H1 (cell line): ENCODE results near the gene KCNMA1. TPM values are rescaled to one million over a fixed set of nuclear protein-coding genes. Genes with fewer than 3 reads are reported as not detected.

Experiments used
- CTCF ChIA-PET: fragments of 300-600 bp; sonication (Branson Sonifier 250); formaldehyde crosslinking; loops from one replicate; lab custom pipeline; 2021; ENCODE audit not compliant: partially characterized antibody; lab: Charles Lee
- POLR2A ChIA-PET: fragments of 300-600 bp; sonication (Branson Sonifier 250); formaldehyde crosslinking; loops from one replicate; lab custom pipeline; 2021; ENCODE audit warnings: inconsistent platforms; ENCODE audit not compliant: partially characterized antibody; lab: Charles Lee
- DNase-seq, 2 experiments: peaks; one replicate each; pipeline versions ENCODE4 v3.0.0 to v3.0.0-alpha.2; 2010 to 2022; ENCODE audit warnings: low spot score in 2 of 2, low read depth in 1 of 2, mixed read lengths in 1 of 2
- FAIRE-seq: peaks from 2 replicates; lab custom pipeline; 2011; peaks lifted over from hg19 to GRCh38; lab: Jason Lieb, UNC
- H2AFZ ChIP-seq: 2 replicates; pipeline ENCODE4 v1.8.1; 2012; ENCODE audit warnings: low read length, inconsistent platforms
- H2AK5ac ChIP-seq: 2 replicates; pipeline ENCODE4 v1.6.1; 2013; ENCODE audit warnings: low read depth, low read length
- H2BK120ac ChIP-seq: replicated peaks from 2 replicates; pipeline ENCODE3; 2013; ENCODE audit warnings: low read depth, low read length, inconsistent platforms
- H2BK12ac ChIP-seq: 2 replicates; pipeline ENCODE4 v1.6.1; 2013; ENCODE audit warnings: low read depth, low read length
- H2BK15ac ChIP-seq: 2 replicates; pipeline ENCODE4 v1.6.1; 2013; ENCODE audit warnings: low read length
- H2BK20ac ChIP-seq: 2 replicates; pipeline ENCODE4 v1.6.1; 2013; ENCODE audit warnings: low read length
- H2BK5ac ChIP-seq: 2 replicates; pipeline ENCODE4 v1.6.1; 2013; ENCODE audit warnings: low read depth, low read length
- H3K14ac ChIP-seq: 2 replicates; pipeline ENCODE4 v1.6.1; 2013; ENCODE audit warnings: inconsistent platforms; ENCODE audit not compliant: insufficient read length
- H3K18ac ChIP-seq: 2 replicates; pipeline ENCODE4 v1.6.1; 2013; ENCODE audit warnings: low read length; ENCODE audit errors: extremely low read depth
- H3K23ac ChIP-seq: 2 replicates; pipeline ENCODE4 v1.6.1; 2013; ENCODE audit warnings: inconsistent platforms; ENCODE audit not compliant: insufficient read length
- H3K23me2 ChIP-seq: 2 replicates; pipeline ENCODE4 v1.6.1; 2013; ENCODE audit warnings: low read depth, low read length
- H3K27ac ChIP-seq: 2 replicates; pipeline ENCODE4 v1.6.1; 2011; ENCODE audit warnings: low read depth, low read length, inconsistent platforms
- H3K27me3 ChIP-seq, 4 experiments: replicated peaks in 1 of 4; 1 replicate in 1 of 4; 2 replicates in 3 of 4; pipeline versions ENCODE4 v1.6.1 to v1.8.1; 2011 to 2013; ENCODE audit warnings: low read length in 3 of 4, mild to moderate bottlenecking in 3 of 4, inconsistent platforms in 2 of 4, mixed read lengths in 2 of 4, moderate library complexity in 1 of 4; ENCODE audit not compliant: control insufficient read depth in 3 of 4, insufficient read depth in 3 of 4; ENCODE audit errors: extremely low read depth in 1 of 4
- H3K36me3 ChIP-seq, 4 experiments: 2 replicates each; pipeline versions ENCODE4 v1.6.1 to v1.8.1; 2011 to 2013; ENCODE audit warnings: mild to moderate bottlenecking in 4 of 4, low read length in 3 of 4, moderate library complexity in 2 of 4, control low read depth in 1 of 4, inconsistent platforms in 1 of 4; ENCODE audit not compliant: insufficient read depth in 4 of 4, control insufficient read depth in 2 of 4
- H3K4ac ChIP-seq: replicated peaks from 2 replicates; pipeline ENCODE3; 2013; ENCODE audit warnings: low read length, low read depth, mixed read lengths, inconsistent platforms; ENCODE audit not compliant: insufficient read length
- H3K4me1 ChIP-seq, 4 experiments: replicated peaks in 1 of 4; 1 replicate in 1 of 4; 2 replicates in 3 of 4; pipeline versions ENCODE4 v1.6.1 to v1.8.1; 2011 to 2013; ENCODE audit warnings: low read length in 3 of 4, inconsistent platforms in 2 of 4, mixed read lengths in 1 of 4; ENCODE audit not compliant: insufficient read depth in 4 of 4, control insufficient read depth in 3 of 4
- H3K4me2 ChIP-seq, 2 experiments: 2 replicates each; pipeline versions ENCODE4 v1.6.1 to v1.8.1; 2011 to 2013; ENCODE audit warnings: low read depth in 2 of 2, low read length in 2 of 2, control low read depth in 1 of 2, inconsistent platforms in 1 of 2, mild to moderate bottlenecking in 1 of 2; ENCODE audit not compliant: insufficient read depth in 1 of 2
- H3K4me3 ChIP-seq, 4 experiments: fragments of 200-600, 300-600 bp in 1 of 4; sonication (generic), shearing (Covaris generic), sonication (Bioruptor Twin) in 1 of 4; 2 replicates each; pipeline versions ENCODE4 v1.5.1 to v1.8.1; 2011 to 2016; ENCODE audit warnings: low read length in 4 of 4, low read depth in 3 of 4, control low read depth in 2 of 4, inconsistent platforms in 2 of 4, mild to moderate bottlenecking in 2 of 4, mixed read lengths in 1 of 4, moderate library complexity in 1 of 4; ENCODE audit not compliant: insufficient read depth in 2 of 4; ENCODE audit errors: extremely low read depth in 1 of 4
- H3K56ac ChIP-seq: replicated peaks from 2 replicates; pipeline ENCODE3; 2013; ENCODE audit warnings: low read depth, mild to moderate bottlenecking, mixed read lengths, low read length, inconsistent platforms; ENCODE audit not compliant: insufficient read length
- H3K79me1 ChIP-seq: 2 replicates; pipeline ENCODE4 v1.6.1; 2013; ENCODE audit warnings: low read depth, low read length, control low read depth
- H3K79me2 ChIP-seq, 2 experiments: 2 replicates each; pipeline versions ENCODE4 v1.6.1 to v1.8.1; 2012 to 2013; ENCODE audit warnings: low read length in 2 of 2, mild to moderate bottlenecking in 2 of 2, inconsistent platforms in 1 of 2; ENCODE audit not compliant: insufficient read depth in 2 of 2, control insufficient read depth in 1 of 2
- H3K9ac ChIP-seq, 4 experiments: replicated peaks in 1 of 4; 1 replicate in 1 of 4; 2 replicates in 3 of 4; pipeline versions ENCODE4 v1.6.1 to v1.8.1; 2011 to 2013; ENCODE audit warnings: low read depth in 3 of 4, low read length in 3 of 4, control low read depth in 2 of 4, mild to moderate bottlenecking in 2 of 4, moderate library complexity in 2 of 4, inconsistent platforms in 1 of 4; ENCODE audit errors: extremely low read depth in 1 of 4
- H3K9me3 ChIP-seq, 2 experiments: 2 replicates each; pipeline versions ENCODE4 v1.6.1 to v1.8.1; 2012 to 2013; ENCODE audit warnings: mild to moderate bottlenecking in 2 of 2, moderate library complexity in 2 of 2, control low read depth in 1 of 2, inconsistent platforms in 1 of 2, low read depth in 1 of 2, low read length in 1 of 2, mixed read lengths in 1 of 2; ENCODE audit not compliant: insufficient read depth in 2 of 2
- H4K20me1 ChIP-seq, 2 experiments: replicated peaks in 1 of 2; 2 replicates each; pipeline versions ENCODE3 to v1.8.1; 2011 to 2013; ENCODE audit warnings: inconsistent platforms in 2 of 2, low read length in 2 of 2, mild to moderate bottlenecking in 1 of 2; ENCODE audit not compliant: insufficient read depth in 2 of 2, control insufficient read depth in 1 of 2
- H4K5ac ChIP-seq: 2 replicates; pipeline ENCODE4 v1.6.1; 2013; ENCODE audit warnings: low read length, low read depth, mixed read lengths, inconsistent platforms; ENCODE audit not compliant: insufficient read length
- H4K8ac ChIP-seq: 2 replicates; pipeline ENCODE4 v1.8.0; 2013; ENCODE audit warnings: mild to moderate bottlenecking, moderate library complexity, low read length, inconsistent platforms; ENCODE audit not compliant: insufficient read depth; ENCODE audit errors: extremely low read depth
- H4K91ac ChIP-seq: replicated peaks from 2 replicates; pipeline ENCODE3; 2013; ENCODE audit warnings: low read length, mixed read lengths, inconsistent platforms; ENCODE audit not compliant: insufficient read length
- BCL11A ChIP-seq, 2 experiments: IDR thresholded peaks; one replicate each; pipeline ENCODE4 v1.6.1; 2011; ENCODE audit warnings: low read depth in 2 of 2, low read length in 2 of 2, mild to moderate bottlenecking in 2 of 2
- CEBPB ChIP-seq: IDR thresholded peaks from 2 replicates; pipeline ENCODE4 v1.6.1; 2012; ENCODE audit warnings: low read depth, low read length
- SRF ChIP-seq: IDR thresholded peaks from 2 replicates; pipeline ENCODE4 v1.6.1; 2011; ENCODE audit warnings: mild to moderate bottlenecking, low read depth, low read length, moderate library complexity
- SUZ12 ChIP-seq: fragments of 200-600 bp; sonication (generic); IDR thresholded peaks from 2 replicates; pipeline ENCODE4 v1.6.1; 2012; ENCODE audit warnings: mild to moderate bottlenecking, inconsistent platforms, low read length, moderate library complexity, mixed read lengths
- whole genome bisulfite sequencing, 2 experiments: shearing (Covaris generic) in 1 of 2; methylation state at CpG; one replicate each; pipeline versions ENCODE4 v1.1.6 to v1.1.7; 2013 to 2015; ENCODE audit warnings: low lambda C conversion rate in 2 of 2, mixed read lengths in 2 of 2, inconsistent platforms in 1 of 2, low coverage in 1 of 2, missing lambda C conversion rate in 1 of 2; ENCODE audit not compliant: insufficient replicate concordance in 2 of 2, insufficient coverage in 1 of 2, insufficient read length in 1 of 2; ENCODE audit errors: extremely low coverage in 1 of 2, missing lambda C conversion rate in 1 of 2; 5-methylcytosine and 5-hydroxymethylcytosine counted together
- polyA plus RNA-seq, 7 experiments: library from polyadenylated mRNA; depleted of rRNA in 3 of 7; stranded (reverse) in 5 of 7; unstranded in 2 of 7; fragments of >200 nt in 5 of 7; fragments of 200-250 nt in 2 of 7; gene quantifications; 1 replicate in 5 of 7; 2 replicates in 1 of 7; 4 replicates in 1 of 7; pipeline versions ENCODE4 v1.2.1 to v1.2.3, GENCODE V29; 2011 to 2013; ENCODE audit warnings: missing spikeins in 2 of 7, mixed read lengths in 2 of 7
- total RNA-seq: library from RNA; stranded (reverse); fragmentation: NEBNext Ultra II Directional; extraction: Animal tissue kit (Norgen Biotek cat#: 25700); gene quantifications from 2 replicates; pipeline ENCODE4 v1.2.1, GENCODE V29; 2021

The KCNMA1 gene
- total and polyA plus RNA-seq, 2 of the 8 experiments (the other 6 are each of a cell fraction or from before 2014, with no cell fraction given) = 10.2 to 11.1 TPM

- no peak overlapping the region for H3K27ac ChIP-seq
- H2BK20ac ChIP-seq = no peak overlapping the region
- H3K4me2 ChIP-seq = no peak overlapping the region
- H3K9ac ChIP-seq = no peak overlapping the region
- no peak overlapping the region for H3K23ac ChIP-seq
- no peak overlapping the region for H4K8ac ChIP-seq
- ChIA-PET POLR2A (no interaction called here), CTCF (interaction anchor here (1.1 to 2.1 kb wide), 3 partner anchors 10 to 373 kb away, joined by 3 to 8 read pairs (median 3); no protein-coding TSS in a partner anchor)
- no peak for FAIRE-seq
- H2AK5ac ChIP-seq = no peak overlapping the region
- no peak overlapping the region for H2BK15ac ChIP-seq
- no peaks in the 10 kb centered on the region for H3K23me2 ChIP-seq
- no peak overlapping the region for H4K91ac ChIP-seq
- no peaks in the 10 kb centered on the region for H3K79me1 ChIP-seq
- H3K14ac ChIP-seq = no peak overlapping the region
- no peak overlapping the region for H3K4me3 ChIP-seq
- no peak overlapping the region for H3K56ac ChIP-seq
- no peaks in the 10 kb centered on the region for H3K9me3 ChIP-seq
- H3K18ac ChIP-seq = no peak overlapping the region
- no peak overlapping the region for H2BK12ac ChIP-seq
- WGBS, 2 experiments = 96% methylated on average over 5 of the region's 5 CpGs; no CpG with 5 or more reads in 1 of the 2 experiments
- H4K5ac ChIP-seq = no peak overlapping the region
- no peak overlapping the region for H3K4ac ChIP-seq
- no peak for TF ChIP-seq SRF
- no peak for TF ChIP-seq SUZ12
- no peak for TF ChIP-seq CEBPB
- no peak for TF ChIP-seq BCL11A (IDR thresholded peaks at IDR 0.05; ENCODE audit: low read depth in 2 of 2, low read length in 2 of 2)
- TF ChIP-seq, all 59 proteins: peak for 0
- Histone ChIP-seq H3K4me1 (0 out of 7 replicates have a peak, but pooled peaks cover 0 to 4% (median 0%) of the 10 kb centered on the region in 4 experiments), H2AFZ (no peak overlapping the region), H3K36me3 (no peaks in the 10 kb centered on the region), H3K27me3 (no peaks in the 10 kb centered on the region), H2BK120ac (no peak overlapping the region), H2BK5ac (no peak overlapping the region), H3K79me2 (no peaks in the 10 kb centered on the region), H4K20me1 (no peaks in the 10 kb centered on the region)
- DNase-seq = no peak
Observed at GRCh38 chr10:77547307-77548050, 90.1 kb downstream of the KCNMA1 start.
